ENCODE data around the gene RCAN2.
A peak's percentile ranks its signal among the peaks of the same experiment; 100 is the strongest.

The RCAN2 gene

GRCh38 chr6:46207174-46207573 is 284.1 kb downstream of the RCAN2 start:
- no peak for DNase-seq

- DNase-seq, result no peak
Observed at GRCh38 chr6:46204880-46205650, 286.2 kb downstream of the RCAN2 start.

GRCh38 chr6:46203391-46204177 is 287.7 kb downstream of the RCAN2 start:
- DNase-seq, result no peak

DNA sequence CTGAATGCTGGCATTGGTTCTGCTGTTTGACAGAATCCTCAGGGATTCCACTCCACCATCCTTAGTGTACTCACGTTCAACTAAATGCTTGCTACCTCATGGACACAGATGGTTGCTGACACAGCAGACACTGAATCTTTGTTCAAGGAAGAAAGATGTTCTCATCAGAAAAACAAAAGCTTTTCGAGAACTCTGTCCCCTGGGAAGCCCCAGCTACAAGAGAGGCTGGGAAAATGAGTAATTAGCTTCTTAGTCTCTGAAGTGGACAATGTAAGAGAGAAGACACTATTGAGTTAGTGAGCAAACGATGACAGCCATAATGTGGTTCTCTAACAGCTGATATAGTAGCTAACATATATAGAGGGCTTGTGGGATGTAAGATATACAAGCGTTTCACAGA is 289.5 kb downstream of the RCAN2 start:
- DNase-seq, result no peak

DNA sequence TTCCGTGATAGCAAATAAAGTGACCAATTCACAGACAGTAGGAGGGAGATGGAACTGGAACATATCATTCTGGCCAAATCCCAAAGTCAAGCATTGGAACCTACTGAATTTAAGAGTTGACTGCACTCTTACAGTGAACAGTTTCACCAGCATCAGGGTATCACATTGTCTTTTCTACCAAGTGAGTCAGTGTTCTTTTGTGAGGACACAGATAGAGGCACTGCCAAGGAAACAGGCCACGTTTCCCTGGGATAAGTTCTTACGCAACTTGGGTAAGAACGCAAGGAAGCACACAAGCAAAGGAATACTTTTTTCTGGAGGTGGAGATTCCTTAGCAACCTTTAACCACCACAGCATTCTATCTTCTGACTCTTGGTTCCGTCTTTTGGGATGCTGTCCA is 291.9 kb downstream of the RCAN2 start:
- DNase-seq, result no peak

DNA sequence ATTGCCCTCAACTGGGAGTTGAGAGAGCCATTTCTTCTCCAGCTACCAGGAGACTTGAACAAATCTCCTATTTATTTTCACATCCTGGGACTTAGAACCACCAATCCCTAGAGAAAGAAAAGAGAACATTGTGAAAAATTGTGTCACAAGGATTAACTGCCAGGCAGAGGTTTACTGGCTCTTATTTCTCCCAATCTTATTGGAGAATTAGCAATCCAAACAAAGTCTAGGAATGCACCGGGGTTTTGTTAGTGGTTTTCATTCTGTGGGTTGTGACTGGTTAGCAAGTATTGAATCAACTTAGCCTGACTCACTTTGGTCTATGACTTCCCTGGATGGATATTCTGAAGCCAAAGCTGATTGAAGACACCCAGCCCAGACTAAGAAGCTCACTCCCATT is 299.3 kb downstream of the RCAN2 start:
- peak; percentile 92 for DNase-seq

DNA sequence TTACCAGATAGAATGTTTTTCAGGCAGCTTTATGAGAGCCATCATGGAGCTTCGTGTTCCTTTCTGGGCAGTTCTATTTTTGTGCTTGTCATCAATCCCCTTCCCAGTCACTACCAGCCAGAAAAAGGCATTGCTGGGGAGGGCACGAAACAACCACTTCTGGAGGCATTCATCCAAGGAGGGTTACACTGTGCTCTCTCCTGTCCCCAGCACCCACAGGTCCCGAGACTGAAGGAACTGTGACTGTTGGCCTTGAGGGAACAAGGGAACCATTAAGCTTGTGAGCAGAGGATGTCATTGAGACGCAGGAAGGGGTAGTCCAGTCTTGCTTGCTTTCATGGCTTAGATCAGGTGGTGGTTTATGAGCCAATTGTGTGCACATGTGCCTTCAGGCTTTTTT is 300.4 kb downstream of the RCAN2 start:
- no peak for DNase-seq

DNA sequence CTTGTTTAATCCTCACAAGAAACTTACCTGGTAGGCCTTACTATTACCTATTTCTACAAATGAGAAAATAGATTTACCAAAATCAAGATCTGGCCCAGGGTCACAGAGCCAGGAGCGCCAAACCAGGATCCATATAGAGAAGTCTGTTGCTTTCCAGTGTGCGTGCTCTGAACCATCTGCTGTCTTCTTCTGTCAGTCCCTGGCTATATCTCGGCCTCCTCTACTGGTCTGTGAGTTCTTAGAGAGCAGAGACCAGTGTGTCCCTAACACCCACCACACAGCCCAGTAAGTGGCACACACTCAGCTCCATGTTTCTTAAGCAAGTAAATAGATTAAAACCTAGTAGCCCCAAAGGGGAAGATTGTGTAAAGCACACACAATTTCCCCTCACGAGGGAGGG is 301.5 kb downstream of the RCAN2 start:
- DNase-seq, result no peak

DNA sequence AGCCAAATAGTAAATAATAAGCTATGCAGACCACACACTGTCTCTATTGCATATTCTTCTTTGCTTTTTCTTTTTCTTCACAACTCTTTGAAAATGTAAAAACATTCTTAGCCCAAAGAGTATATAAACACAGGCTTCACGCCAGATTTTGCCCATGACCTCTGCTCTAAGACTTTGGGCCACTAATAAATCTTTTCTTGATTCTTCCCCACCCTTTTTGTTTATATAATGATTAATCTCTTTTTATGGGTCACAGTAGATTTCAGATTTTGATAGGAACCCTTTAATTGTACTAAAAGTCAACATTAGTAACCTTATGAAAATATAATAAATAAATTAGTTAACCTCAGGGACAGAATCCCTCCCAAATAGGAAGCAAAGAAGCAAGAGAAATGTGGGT is 304.7 kb downstream of the RCAN2 start:
- no peak for DNase-seq

GRCh38 chr6:46184114-46184513 is 307.1 kb downstream of the RCAN2 start:
- DNase-seq, result peak; percentile 95

GRCh38 chr6:46175976-46176375 is 315.3 kb downstream of the RCAN2 start:
- DNase-seq, result no peak

- DNase-seq, result no peak
Observed at GRCh38 chr6:46175446-46175845, 315.8 kb downstream of the RCAN2 start.

GRCh38 chr6:46174904-46175303 is 316.3 kb downstream of the RCAN2 start:
- DNase-seq, result no peak

DNA sequence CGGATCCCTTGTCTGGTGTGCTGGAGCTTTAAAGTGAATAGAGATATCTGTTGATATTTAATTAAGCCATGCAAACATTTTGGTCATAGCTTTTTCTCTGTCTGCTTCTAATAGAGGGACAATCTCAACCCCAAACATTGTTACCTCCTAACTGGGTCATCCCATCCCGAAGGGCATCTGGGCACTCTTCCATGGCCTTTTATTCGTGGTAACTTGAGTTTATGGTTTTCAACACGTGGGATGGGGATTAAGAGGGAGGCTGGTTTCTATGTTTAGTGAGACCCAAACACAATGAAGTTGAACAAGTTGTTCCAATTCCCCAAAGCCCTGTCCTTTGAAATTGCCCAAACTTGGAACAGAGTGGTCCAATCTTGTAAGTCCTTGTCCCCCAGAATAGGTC is 319.1 kb downstream of the RCAN2 start:
- DNase-seq, result no peak

Data from fibroblast of skin of right biceps (primary cell).